CD4-positive, alpha-beta T cell treated with Interleukin-17A for 4 hours (primary cell): ENCODE results near the gene SIRT5.

Experiments
- DNase-seq: peaks from one replicate; pipeline ENCODE4 v3.0.0-alpha.2; 2020; ENCODE audit warnings: mixed read lengths

The SIRT5 gene

DNA sequence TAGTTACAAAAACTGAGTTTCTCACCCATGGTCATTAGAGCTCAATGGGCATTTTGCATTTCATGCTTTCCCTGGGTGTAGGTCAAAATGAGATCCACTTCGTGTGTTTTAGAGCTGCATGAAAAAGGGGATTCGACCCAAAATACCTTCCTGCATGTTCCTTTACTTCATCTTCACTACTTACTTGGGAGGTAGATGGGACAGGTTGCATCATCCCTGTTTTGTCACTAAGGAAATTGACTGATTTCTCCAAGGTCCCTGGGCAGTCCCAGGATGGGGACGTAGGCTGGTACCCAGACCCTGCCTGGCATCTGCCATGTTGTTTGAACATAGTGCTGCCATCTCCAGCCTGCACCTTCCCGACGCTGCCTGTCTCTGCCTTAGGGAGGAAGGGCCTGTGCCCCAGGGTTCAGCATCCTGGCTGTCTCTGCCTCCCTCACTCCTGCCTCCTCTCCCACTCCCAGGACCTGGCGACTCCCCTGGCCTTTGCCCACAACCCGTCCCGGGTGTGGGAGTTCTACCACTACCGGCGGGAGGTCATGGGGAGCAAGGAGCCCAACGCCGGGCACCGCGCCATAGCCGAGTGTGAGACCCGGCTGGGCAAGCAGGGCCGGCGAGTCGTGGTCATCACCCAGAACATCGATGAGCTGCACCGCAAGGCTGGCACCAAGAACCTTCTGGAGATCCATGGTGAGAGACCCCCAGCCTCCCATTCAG, 17.0 kb downstream of the SIRT5 start:
- no peak for DNase-seq

DNA sequence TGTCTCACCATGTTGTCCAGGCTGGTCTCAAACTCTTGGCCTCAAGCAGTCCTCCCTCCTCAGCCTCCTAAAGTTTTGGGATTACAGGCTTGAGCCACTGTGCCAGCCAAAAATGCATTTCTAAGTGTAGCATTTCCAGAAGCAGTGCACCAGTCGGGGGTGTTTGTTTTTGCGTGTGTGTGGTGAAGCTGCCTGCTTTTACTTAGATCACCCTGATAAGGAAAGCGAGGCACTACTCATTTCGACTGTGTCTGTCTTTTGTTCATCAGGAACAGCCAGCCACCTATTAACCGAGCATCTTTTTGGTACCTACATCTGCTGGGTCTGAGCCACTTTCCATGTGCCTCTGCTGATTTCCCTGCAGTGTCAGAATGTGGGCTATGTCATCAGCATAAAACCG, 18.7 kb downstream of the SIRT5 start:
- DNase-seq, result no peak

DNA sequence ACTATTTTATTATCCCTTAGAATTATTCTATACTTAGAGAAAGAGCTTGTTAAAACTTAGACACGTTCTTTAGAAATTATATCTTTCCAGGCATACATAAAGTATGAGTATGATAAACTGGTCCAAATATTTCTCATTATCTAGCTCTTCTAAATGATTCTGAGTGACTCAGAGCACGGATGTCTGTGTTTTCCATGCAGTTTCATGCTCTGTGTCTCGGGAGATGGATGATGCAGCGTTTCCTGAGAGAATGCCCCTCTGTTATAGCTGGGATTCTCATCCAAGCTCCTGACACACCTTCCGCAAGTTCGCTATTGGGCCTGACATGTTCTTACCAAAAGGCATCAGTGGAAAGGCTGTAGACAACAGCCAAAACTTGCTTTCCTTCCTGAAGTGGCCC, 19.3 kb downstream of the SIRT5 start:
- DNase-seq, result no peak

- DNase-seq, result no peak
Observed at GRCh38 chr6:13597073-13597472, 22.7 kb downstream of the SIRT5 start.

GRCh38 chr6:13600036-13600435, 25.6 kb downstream of the SIRT5 start:
- DNase-seq, result no peak

- no peak for DNase-seq
Observed at GRCh38 chr6:13604135-13604534, 29.7 kb downstream of the SIRT5 start.

DNA sequence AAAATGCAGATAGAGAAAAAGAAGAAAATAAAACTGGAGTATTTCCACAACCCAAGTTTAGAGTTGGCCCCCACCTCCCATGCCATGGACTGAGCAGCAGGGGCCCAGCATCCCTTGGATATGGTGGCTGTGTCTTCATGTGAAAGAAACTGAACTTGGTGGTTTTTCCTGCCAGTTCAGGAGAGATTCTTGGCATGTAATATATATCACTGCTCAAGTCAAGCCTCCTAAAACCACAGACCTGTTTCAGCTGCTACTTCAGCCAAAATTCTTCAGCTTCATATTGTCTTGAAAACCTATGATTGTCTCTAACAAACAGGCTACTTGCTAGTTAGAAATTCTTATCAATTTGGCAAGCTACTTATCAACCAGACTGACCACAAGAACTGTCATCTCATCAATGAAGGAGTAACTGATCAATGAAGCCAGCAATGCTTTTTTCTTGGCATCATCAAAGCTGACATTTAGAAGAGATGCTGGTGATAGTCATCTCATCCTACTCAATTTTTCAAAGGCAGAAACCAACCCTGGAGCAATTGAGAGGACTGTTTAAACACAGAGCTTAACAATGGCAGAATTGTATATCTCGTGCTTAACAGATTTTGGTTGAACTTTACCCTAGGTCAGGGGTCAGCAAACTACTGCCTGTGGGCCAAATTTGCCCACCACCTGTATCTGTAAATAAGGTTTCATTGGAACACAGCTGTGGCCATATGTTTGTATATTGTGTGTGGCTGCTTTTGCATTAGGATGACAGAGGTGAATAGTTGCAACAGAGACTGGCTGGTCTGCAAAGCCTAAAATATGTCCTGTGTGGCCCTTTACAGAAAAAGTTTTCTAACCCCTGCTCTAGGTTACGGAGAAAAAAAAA, 30.4 kb downstream of the SIRT5 start:
- DNase-seq, result no peak

GRCh38 chr6:13605634-13606033, 31.2 kb downstream of the SIRT5 start:
- no peak for DNase-seq

DNA sequence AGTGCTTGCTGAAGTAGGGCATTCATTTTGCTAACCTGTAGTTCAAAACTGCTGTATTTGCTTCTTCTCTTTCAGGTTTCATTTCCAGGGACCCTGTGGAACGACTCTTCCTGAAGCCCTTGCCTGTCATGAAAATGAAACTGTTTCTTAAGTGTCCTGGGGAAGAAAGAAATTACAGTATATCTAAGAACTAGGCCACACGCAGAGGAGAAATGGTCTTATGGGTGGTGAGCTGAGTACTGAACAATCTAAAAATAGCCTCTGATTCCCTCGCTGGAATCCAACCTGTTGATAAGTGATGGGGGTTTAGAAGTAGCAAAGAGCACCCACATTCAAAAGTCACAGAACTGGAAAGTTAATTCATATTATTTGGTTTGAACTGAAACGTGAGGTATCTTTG, 37.3 kb downstream of the SIRT5 start:
- no peak for DNase-seq

GRCh38 chr6:13613029-13613594, 38.7 kb downstream of the SIRT5 start:
- no peak for DNase-seq

DNA sequence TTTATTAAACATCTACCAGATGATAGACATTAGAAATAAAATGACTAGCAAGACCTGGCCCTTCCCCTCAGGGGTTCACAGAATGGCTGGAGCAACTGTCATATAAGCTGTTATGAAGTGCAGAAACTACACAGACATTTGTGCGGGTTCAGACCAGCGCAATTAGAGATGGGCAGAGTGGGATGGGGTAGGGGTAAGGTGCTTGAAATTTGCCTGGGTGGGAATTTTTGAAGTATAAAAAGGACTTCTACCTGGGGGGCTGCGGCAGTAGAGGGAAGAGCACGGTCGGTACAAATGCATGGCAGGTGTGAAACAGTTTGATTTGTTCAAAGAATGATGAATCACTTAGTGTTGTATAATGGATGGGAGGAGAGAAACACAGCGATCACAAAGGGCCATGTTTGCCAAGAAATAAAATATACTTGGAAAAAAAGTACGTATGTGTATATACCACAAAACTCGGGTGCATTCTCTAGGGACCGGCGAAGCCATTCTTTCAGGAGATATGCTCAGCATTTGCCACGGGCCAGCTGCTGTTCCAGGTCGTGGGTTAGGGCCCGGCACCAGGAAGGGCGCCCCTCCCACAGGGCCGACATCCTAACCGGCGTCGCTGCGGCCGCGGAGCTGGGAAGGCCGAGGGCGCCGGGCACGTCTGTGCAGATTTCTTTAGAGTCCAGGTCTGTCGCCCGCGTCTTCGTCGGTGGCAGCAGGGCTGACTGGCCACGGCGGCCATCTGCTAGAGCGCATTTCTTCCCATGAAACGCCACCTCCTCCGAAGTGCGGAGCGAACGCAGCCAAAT, 39.9 kb downstream of the SIRT5 start:
- peak; percentile 7 for DNase-seq

DNA sequence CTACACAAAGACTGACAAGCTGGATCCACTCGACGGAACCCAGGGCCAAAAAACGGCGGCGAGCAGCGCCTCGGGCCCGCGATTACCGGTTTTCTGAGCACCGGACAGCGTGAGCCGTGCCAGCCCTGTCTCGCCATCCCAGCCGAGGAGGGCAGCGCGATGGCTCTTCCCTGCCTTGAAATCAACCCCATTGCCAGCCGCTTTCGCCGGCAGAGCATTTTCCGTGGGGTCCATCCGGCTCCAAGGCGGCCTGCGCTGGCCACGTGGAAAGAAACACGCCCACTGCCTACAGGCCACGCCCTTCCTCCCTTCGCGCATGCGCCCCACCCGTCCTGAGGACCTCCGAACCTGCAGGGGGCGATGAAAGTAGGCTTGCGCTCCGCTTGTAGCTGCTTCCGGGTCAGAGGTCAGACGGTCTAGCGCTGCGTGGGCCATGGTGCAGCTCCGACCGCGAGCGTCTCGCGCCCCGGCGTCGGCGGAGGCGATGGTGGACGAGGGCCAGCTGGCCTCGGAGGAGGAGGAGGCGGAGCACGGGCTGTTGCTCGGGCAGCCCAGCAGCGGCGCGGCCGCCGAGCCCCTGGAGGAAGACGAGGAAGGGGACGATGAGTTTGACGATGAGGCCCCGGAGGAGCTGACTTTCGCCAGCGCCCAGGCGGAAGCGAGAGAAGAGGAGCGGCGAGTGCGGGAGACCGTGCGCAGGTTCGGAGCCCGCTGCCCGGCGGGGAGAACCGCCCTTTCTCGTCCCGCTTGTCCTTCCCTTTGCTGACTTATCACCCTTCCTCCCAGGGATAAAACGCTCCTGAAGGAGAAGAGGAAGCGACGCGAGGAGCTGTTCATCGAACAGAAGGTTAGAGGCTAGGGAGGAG, 40.8 kb downstream of the SIRT5 start, which contains the start of gene NOL7:
Gene NOL7, plus strand, starts transcription at position 410 of the 866 bp plus-strand sequence. Its CDS starts 24 bp downstream, at position 434.
- peak; percentile 99 for DNase-seq

DNA sequence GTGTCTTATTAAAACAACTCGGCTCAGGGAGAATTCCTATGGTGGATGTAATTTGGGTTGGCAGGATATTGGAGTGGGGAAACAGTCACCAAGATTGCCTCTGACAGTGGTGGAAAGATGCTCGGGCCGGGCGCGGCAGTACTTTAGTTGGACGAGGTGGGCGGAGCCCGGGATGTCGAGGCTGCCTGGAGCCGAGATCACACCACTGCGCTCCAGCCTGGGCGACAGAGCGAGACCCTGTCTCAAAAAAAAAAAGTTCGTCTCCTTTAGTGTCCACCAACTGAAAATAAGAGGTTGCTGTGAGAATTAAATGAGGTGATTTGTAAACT, 41.4 kb downstream of the SIRT5 start:
- DNase-seq, result peak; percentile 46

- DNase-seq, result no peak
Observed at GRCh38 chr6:13617066-13617465, 42.7 kb downstream of the SIRT5 start.

GRCh38 chr6:13624871-13625288, 50.5 kb downstream of the SIRT5 start:
- peak; percentile 33 for DNase-seq

- DNase-seq, result no peak
Observed at GRCh38 chr6:13629459-13630116, 55.2 kb downstream of the SIRT5 start.

DNA sequence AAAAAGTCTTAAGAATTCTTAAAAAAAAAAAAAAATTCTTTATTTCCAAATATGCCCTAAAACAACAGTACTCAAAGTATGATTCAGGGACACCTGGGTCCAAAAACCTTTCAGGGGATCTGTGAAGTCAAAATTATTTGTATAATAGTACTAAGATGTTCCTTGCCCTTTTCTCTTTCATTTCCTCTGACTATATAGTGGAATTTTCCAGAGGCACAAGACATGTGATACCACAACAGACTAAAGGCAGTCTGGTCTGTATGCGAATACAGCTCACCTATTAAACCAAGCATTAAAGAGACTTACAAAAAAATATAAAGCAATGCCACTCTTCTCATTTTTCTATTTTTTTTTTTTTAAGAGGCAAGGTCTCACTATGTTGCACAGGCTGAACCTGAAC, 56.1 kb downstream of the SIRT5 start:
- no peak for DNase-seq

- no peak for DNase-seq
Observed at GRCh38 chr6:13633343-13633742, 58.9 kb downstream of the SIRT5 start.

- DNase-seq, result no peak
Observed at GRCh38 chr6:13635948-13636658, 61.7 kb downstream of the SIRT5 start.

- no peak for DNase-seq
Observed at GRCh38 chr6:13638014-13638413, 63.6 kb downstream of the SIRT5 start.

DNA sequence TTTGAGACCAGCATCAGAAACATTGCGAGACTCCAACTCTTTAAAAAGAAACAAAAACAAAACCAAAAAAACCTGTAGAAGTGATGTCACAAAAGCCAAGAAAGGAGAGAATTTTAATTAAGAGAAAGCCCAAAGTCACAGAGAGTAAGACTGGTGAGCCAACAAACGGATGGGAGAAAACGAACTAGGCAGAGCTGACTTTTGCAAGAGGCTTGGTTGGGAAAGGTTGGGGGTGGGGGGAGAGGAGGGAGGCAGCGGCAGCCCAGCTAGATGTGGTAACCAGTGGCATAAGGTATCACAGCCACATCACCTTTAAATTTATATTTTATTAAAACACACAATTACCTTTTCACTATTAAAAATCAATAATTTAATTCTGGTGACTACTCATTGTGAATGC, 64.2 kb downstream of the SIRT5 start:
- no peak for DNase-seq
